HepG2 (cell line): Measurements from ENCODE around the gene GPR137. TPM values are rescaled to one million over a fixed set of nuclear protein-coding genes. Genes with fewer than 3 reads are reported as not detected.

Source experiments
- AHDC1 ChIP-seq: sonication (generic); formaldehyde crosslinking; IDR thresholded peaks from 2 replicates; pipeline ENCODE4 v1.5.1; 2020; ENCODE audit warnings: mild to moderate bottlenecking, missing genetic modification reagents, borderline replicate concordance
- CBX1 ChIP-seq: IDR thresholded peaks from one replicate; pipeline ENCODE4 v1.6.1; 2016; ENCODE audit warnings: antibody characterized with exemption, low read depth
- ELF4 ChIP-seq: sonication (generic); formaldehyde crosslinking; IDR thresholded peaks from 2 replicates; pipeline ENCODE4 v1.5.0; 2020; ENCODE audit warnings: missing genetic modification reagents, mild to moderate bottlenecking, moderate library complexity, borderline replicate concordance
- FOXO4 ChIP-seq: sonication (generic); formaldehyde crosslinking; conservative IDR thresholded peaks from 2 replicates; pipeline ENCODE4 v1.8.1; 2023; ENCODE audit warnings: missing genetic modification reagents
- KDM2A ChIP-seq: sonication (generic); formaldehyde crosslinking; IDR thresholded peaks from 2 replicates; pipeline ENCODE4 v1.4.0; 2020; ENCODE audit warnings: low read depth, missing genetic modification reagents, borderline replicate concordance
- RNF2 ChIP-seq: fragments of 450-650 bp; conservative IDR thresholded peaks from 2 replicates; pipeline ENCODE4 v1.6.1; 2016; ENCODE audit warnings: low read depth
- SALL2 ChIP-seq: sonication (generic); formaldehyde crosslinking; IDR thresholded peaks from 2 replicates; pipeline ENCODE4 v1.8.1; 2023; ENCODE audit warnings: mild to moderate bottlenecking, missing genetic modification reagents, inconsistent platforms
- TFDP1 ChIP-seq: IDR thresholded peaks from 2 replicates; pipeline ENCODE4 v1.6.1; 2016; ENCODE audit warnings: missing compliant biosample characterization, missing genetic modification reagents, borderline replicate concordance
- TSC22D2 ChIP-seq: sonication (generic); formaldehyde crosslinking; IDR thresholded peaks from 2 replicates; pipeline ENCODE4 v1.5.1; 2020; ENCODE audit warnings: missing genetic modification reagents, mild to moderate bottlenecking, borderline replicate concordance
- U2AF2 ChIP-seq: fragments of 200-400 bp; formaldehyde crosslinking; IDR thresholded peaks from 2 replicates; pipeline ENCODE4 v1.6.1; 2017; ENCODE audit warnings: low read depth, mild to moderate bottlenecking, low read length
- ZGPAT ChIP-seq: IDR thresholded peaks from 2 replicates; pipeline ENCODE4 v1.6.1; 2016; ENCODE audit warnings: mild to moderate bottlenecking
- ZNF230 ChIP-seq: sonication (generic); formaldehyde crosslinking; IDR thresholded peaks from 2 replicates; pipeline ENCODE4 v1.4.0; 2020; ENCODE audit warnings: mild to moderate bottlenecking, missing genetic modification reagents
- ZNF34 ChIP-seq: sonication (generic); formaldehyde crosslinking; IDR thresholded peaks from 2 replicates; pipeline ENCODE4 v1.4.0; 2020; ENCODE audit warnings: mild to moderate bottlenecking, missing genetic modification reagents, borderline replicate concordance
- ZNF598 ChIP-seq: sonication (generic); formaldehyde crosslinking; IDR thresholded peaks from 2 replicates; pipeline ENCODE4 v1.5.1; 2020; ENCODE audit warnings: mild to moderate bottlenecking, missing genetic modification reagents, borderline replicate concordance
- ZNF652 ChIP-seq: IDR thresholded peaks from 2 replicates; pipeline ENCODE4 v1.6.1; 2016; ENCODE audit warnings: low read depth, borderline replicate concordance
- ZNF749 ChIP-seq: sonication (generic); formaldehyde crosslinking; IDR thresholded peaks from 2 replicates; pipeline ENCODE4 v1.8.0; 2022; ENCODE audit warnings: mild to moderate bottlenecking, missing genetic modification reagents, moderate library complexity, borderline replicate concordance
- ZNF790 ChIP-seq: sonication (generic); formaldehyde crosslinking; IDR thresholded peaks from 2 replicates; pipeline ENCODE4 v1.8.0; 2022; ENCODE audit warnings: missing genetic modification reagents, mild to moderate bottlenecking, borderline replicate concordance
- polyA plus RNA-seq, 8 experiments: library from polyadenylated mRNA; depleted of rRNA in 3 of 8; stranded (reverse) in 7 of 8; unstranded in 1 of 8; fragments of >200 nt; fragmentation: Illumina TruSeq in 4 of 8; extraction: Trizol in 4 of 8; gene quantifications; 2 replicates each; pipeline versions ENCODE4 v1.2.1 to v1.2.3, GENCODE V29; 2011 to 2016; ENCODE audit warnings: low read depth in 4 of 8, missing spikeins in 1 of 8, mixed read lengths in 1 of 8; ENCODE audit not compliant: insufficient read depth in 1 of 8
- total RNA-seq, 5 experiments: library from RNA; depleted of rRNA; stranded (reverse); fragments of >200 nt; fragmentation: Illumina TruSeq; extraction: Trizol; gene quantifications; 2 replicates each; pipeline ENCODE4 v1.2.3, GENCODE V29; 2016; ENCODE audit warnings: low read depth in 1 of 5
- TF ChIP-seq, protein P1 (sequence below): sonication (generic); formaldehyde crosslinking; IDR thresholded peaks from 2 replicates; pipeline ENCODE4 v1.4.0; 2020; ENCODE audit warnings: mild to moderate bottlenecking, missing genetic modification reagents

Gene GPR137
- total and polyA plus RNA-seq, 2 of the 13 experiments (the other 11 are each of a cell fraction or from before 2014, with no cell fraction given): 8.5 to 13.2 TPM

DNA sequence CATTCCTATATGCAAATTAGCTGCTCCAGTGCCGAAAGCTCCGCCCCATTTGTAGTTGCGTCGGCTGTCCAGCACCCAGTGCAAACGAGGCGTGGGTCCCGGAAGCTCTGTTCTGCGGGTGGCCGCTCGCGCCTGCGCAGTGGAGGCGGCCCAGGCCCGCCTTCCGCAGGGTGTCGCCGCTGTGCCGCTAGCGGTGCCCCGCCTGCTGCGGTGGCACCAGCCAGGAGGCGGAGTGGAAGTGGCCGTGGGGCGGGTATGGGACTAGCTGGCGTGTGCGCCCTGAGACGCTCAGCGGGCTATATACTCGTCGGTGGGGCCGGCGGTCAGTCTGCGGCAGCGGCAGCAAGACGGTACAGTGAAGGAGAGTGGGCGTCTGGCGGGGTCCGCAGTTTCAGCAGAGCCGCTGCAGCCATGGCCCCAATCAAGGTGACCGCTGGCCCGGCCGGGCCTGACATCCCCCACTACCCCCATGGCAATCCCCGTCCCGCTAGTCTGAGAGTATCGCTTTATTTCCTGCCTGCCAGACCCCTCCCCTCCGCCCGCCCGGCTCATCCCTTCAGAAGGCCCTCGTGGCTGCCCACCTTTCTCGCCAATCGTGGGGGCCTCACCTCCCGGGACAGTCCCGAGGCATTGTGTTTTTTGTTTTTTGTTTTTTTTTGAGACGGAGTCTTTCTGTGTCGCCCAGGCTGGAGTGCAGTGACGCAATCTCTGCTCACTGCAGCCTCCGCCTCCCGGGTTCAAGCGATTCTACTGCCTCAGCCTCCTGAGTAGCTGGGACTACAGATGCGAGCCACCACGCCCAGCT is 32.5 kb downstream of the GPR137 start, which contains the start of gene PRDX5 (continued):
- TF ChIP-seq ZNF749 (peak; percentile 31; the same call in 1 of the 2 replicates), U2AF2 (no peak), ZNF34 (CRISPR knock-in tag) (peak; percentile 88; the same call in 1 of the 2 replicates), AHDC1 (CRISPR knock-in tag) (no peak), CBX1 (peak; percentile 88), ZNF790 (CRISPR knock-in tag) (no peak; the same call in 1 of the 2 replicates), ZNF230 (no peak; the same call in 1 of the 2 replicates), TFDP1 (CRISPR knock-in tag) (peak; percentile 82; the same call in 1 of the 2 replicates), KDM2A (CRISPR knock-in tag) (no peak), ELF4 (peak; percentile 92; the same call in 1 of the 2 replicates), FOXO4 (CRISPR knock-in tag) (no peak), RNF2 (no peak), ZNF598 (CRISPR knock-in tag) (peak; percentile 65; the same call in 1 of the 2 replicates), ZNF652 (CRISPR knock-in tag) (no peak), TSC22D2 (CRISPR knock-in tag) (0 out of 2 replicates have a peak, but pooled peaks have one; percentile 54), SALL2 (CRISPR knock-in tag) (peak; percentile 40; the same call in 1 of the 2 replicates), ZGPAT (no peak)
- TF ChIP-seq, protein P1, sequence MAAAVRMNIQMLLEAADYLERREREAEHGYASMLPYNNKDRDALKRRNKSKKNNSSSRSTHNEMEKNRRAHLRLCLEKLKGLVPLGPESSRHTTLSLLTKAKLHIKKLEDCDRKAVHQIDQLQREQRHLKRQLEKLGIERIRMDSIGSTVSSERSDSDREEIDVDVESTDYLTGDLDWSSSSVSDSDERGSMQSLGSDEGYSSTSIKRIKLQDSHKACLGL (CRISPR knock-in tag): peak; percentile 73
